GM21526 (cell line): ENCODE measurements around the gene WDR41.
"Not testable (repeated sequence)": the region's sequence is repeated elsewhere in the genome, so short reads cannot be mapped to it uniquely, and the experiment has no call there.

Experiments
- ATAC-seq: cut with Tn5 transposase; IDR thresholded peaks from one replicate; pipeline ENCODE4 v1.9.1; 2021; ENCODE audit warnings: moderate library complexity; ENCODE audit not compliant: unreplicated experiment, low FRiP score

WDR41 gene, protein sequence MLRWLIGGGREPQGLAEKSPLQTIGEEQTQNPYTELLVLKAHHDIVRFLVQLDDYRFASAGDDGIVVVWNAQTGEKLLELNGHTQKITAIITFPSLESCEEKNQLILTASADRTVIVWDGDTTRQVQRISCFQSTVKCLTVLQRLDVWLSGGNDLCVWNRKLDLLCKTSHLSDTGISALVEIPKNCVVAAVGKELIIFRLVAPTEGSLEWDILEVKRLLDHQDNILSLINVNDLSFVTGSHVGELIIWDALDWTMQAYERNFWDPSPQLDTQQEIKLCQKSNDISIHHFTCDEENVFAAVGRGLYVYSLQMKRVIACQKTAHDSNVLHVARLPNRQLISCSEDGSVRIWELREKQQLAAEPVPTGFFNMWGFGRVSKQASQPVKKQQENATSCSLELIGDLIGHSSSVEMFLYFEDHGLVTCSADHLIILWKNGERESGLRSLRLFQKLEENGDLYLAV

DNA sequence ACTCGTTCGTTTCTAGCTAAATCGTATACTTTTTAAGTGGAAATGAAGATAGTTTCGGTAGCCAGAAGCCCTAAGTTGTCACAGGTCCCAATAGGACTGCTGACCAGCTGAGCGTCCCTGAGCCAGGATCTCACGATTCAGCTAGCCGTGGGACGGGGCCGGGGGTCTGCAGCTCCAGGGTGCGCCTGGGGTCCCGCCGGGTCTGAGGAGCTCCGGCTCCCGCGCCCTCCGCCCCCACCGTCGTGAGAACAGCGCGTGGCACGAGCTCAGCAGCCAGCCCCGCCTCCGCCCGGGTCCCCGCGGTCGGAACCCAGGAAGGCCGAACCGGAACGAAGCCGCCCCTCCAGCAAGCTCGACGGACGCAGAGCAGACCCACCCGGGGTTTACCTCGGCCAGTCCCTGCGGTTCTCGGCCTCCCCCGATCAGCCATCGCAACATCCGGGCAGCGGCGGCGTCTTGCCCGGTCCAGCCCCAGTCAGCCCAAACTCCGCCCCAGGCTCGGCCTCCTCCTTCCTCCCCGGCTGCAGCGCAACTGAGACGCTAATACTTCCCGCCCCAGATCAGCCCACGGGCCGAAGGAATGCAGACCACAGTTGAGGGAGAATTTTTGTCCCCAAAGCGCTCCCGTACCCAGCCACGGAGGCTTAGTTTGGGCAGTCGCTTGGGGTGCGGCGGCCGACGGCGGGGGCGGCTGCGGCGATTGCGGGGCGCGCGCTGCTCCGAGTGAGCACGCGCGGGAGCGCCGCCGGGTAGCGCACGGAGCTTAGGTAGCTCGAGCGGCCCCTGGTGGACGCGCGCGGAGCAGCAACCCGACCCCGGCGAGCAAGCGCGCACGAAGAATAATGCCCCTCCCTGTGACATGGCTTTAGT lies at the start of gene WDR41:
Gene WDR41 (minus strand): TSS at position 534 of the 870 bp plus-strand sequence. CDS start 96 bp downstream, at position 438.
- peak; percentile 83 for ATAC-seq

DNA sequence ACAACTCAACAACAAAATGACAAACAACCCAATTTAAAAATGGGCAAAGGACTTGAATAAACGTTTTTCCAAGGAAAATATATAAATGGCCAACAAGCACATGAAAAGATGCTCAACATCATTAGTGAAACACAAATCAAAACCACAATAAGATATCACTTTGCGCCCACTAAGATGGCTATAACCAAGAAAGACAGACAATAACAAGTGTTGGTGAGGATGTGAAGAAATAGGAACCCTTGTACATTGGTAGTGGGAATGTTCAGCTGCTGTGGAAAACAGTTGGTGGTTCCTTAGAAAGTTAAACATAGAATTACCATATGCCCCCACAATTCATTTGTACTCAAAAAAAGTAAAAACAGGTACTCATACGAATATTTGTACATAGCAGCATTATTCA lies 39.2 kb upstream of the WDR41 start:
- ATAC-seq: no peak

GRCh38 chr5:77518304-77518703 lies 26.2 kb upstream of the WDR41 start:
- no peak for ATAC-seq

DNA sequence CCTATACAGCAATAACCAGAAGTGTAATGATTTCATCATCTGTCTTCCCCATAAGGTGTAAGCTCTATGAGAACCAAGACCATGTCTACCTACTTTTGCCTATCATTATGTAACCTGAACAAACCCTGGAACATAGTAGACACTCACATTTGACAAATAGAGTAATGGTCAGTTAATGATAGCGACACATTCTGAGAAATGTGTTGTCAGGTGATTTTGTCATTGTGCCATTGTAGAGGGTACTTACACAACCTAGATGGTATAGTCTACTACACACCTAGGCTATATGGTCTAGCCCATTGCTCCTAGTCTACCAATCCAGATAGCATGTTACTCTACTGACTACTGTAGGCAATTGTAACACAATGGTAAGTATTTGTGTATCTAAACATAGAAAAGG lies 22.3 kb upstream of the WDR41 start:
- no peak for ATAC-seq

GRCh38 chr5:77513321-77513720 lies 21.2 kb upstream of the WDR41 start:
- no peak for ATAC-seq

GRCh38 chr5:77501132-77501531 lies 9.0 kb upstream of the WDR41 start:
- not testable (repeated sequence) for ATAC-seq

GRCh38 chr5:77499973-77500372 lies 7.9 kb upstream of the WDR41 start:
- no peak for ATAC-seq

- ATAC-seq: no peak
Observed at GRCh38 chr5:77499441-77499840, 7.3 kb upstream of the WDR41 start.

GRCh38 chr5:77498952-77499351 lies 6.8 kb upstream of the WDR41 start:
- ATAC-seq: no peak

- ATAC-seq: no peak
Observed at GRCh38 chr5:77494935-77495334, 2.8 kb upstream of the WDR41 start.

GRCh38 chr5:77492653-77493000 lies 511 bp upstream of the WDR41 start:
- ATAC-seq: peak; percentile 2

DNA sequence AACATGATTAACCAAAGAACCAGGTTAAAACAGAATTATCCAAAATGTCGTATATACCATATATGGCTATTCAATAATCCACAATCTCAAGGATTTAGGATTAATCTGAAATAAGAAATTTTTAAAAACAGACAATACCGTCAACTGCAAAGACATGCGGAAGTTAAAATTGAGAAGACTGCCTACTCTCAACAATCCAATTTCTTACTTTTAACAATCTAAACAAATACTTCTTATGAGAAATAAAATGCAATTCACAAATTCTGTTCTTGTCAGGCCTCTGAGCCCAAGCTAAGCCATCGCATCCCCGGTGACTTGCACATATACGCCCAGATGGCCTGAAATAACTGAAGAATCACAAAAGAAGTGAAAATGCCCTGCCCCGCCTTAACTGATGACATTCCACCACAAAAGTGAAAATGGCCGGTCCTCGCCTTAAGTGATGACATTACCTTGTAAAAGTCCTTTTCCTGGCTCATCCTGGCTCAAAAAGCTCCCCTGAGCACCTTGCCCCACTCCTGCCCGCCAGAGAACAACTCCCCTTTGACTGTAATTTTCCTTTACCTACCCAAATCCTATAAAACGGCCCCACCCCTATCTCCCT lies 1.3 kb downstream of the WDR41 start:
- not testable (repeated sequence) for ATAC-seq

- no peak for ATAC-seq
Observed at GRCh38 chr5:77486344-77486962, 5.7 kb downstream of the WDR41 start.

- no peak for ATAC-seq
Observed at GRCh38 chr5:77483682-77484081, 8.4 kb downstream of the WDR41 start.

- not testable (repeated sequence) for ATAC-seq
Observed at GRCh38 chr5:77475041-77475440, 17.1 kb downstream of the WDR41 start.

- not testable (repeated sequence) for ATAC-seq
Observed at GRCh38 chr5:77468875-77469274, 23.2 kb downstream of the WDR41 start.

DNA sequence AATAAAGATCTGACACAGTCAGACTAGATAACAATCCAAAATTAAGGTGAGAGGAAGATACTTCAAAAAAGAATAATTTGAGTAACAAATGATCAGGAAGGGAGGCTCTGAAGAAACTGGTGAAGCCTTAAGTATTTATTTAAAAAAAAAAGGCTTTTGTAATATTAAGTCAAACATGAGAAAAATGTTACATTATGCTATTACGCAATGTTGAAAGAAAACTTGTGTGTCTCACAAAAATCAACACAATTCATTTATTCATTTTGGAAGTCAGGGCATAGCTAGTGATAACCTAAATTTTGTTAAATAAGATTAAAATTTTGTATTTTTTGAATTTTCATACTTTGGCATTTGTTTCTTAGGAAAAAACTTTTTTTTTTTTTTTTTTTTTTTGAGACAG lies 28.2 kb downstream of the WDR41 start:
- no peak for ATAC-seq

DNA sequence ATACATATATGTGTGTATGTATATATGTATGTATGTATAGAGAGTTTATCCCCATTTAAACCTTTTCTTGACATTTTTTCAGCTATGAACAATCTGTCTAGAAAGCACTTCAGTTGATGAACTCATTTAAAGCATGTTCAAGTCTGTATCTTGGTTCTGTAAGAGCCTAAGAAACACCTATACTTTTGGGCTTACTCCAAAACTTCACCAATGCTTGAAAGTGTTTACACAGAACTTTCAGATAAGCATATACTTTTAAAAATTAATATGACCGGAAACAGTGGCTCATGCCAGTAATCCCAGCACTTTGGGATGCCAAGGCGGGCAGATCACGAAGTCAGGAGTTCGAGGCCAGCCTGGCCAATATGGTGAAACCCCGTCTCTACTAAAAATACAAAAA lies 30.8 kb downstream of the WDR41 start:
- ATAC-seq: no peak

GRCh38 chr5:77454123-77454522 lies 38.0 kb downstream of the WDR41 start:
- no peak for ATAC-seq

GRCh38 chr5:77452351-77452750 lies 39.8 kb downstream of the WDR41 start:
- no peak for ATAC-seq

- ATAC-seq: no peak
Observed at GRCh38 chr5:77449981-77450380, 42.1 kb downstream of the WDR41 start.
